ENCODE measurements around the gene IMMP2L.
"Not testable (repeated sequence)": the region's sequence is repeated elsewhere in the genome, so short reads cannot be mapped to it uniquely, and the experiment has no call there.

DNA sequence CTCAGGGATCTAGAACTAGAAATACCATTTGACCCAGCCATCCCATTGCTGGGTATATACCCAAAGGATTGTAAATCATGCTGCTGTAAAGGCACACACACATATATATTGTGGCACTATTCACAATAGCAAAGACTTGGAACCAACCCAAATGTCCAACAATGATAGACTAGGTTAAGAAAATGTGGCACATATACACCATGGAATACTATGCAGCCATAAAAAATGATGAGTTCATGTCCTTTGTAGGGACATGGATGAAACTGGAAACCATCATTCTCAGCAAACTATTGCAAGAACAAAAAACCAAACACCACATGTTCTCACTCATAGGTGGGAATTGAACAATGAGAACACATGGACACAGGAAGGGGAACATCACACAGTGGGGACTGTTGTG, 56.9 kb downstream of the IMMP2L start:
- not testable (repeated sequence) for TF ChIP-seq POLR2A, EP300 (IDR thresholded peaks at IDR 0.05)
- TF ChIP-seq, protein P1, sequence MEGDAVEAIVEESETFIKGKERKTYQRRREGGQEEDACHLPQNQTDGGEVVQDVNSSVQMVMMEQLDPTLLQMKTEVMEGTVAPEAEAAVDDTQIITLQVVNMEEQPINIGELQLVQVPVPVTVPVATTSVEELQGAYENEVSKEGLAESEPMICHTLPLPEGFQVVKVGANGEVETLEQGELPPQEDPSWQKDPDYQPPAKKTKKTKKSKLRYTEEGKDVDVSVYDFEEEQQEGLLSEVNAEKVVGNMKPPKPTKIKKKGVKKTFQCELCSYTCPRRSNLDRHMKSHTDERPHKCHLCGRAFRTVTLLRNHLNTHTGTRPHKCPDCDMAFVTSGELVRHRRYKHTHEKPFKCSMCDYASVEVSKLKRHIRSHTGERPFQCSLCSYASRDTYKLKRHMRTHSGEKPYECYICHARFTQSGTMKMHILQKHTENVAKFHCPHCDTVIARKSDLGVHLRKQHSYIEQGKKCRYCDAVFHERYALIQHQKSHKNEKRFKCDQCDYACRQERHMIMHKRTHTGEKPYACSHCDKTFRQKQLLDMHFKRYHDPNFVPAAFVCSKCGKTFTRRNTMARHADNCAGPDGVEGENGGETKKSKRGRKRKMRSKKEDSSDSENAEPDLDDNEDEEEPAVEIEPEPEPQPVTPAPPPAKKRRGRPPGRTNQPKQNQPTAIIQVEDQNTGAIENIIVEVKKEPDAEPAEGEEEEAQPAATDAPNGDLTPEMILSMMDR (IDR thresholded peaks at IDR 0.05) = not testable (repeated sequence)
